ENCODE data around the gene VSIG10L2.
A peak's percentile ranks its signal among the peaks of the same experiment; 100 is the strongest.

VSIG10L2 gene

GRCh38 chr11:125929445-125930075, 16.3 kb upstream of the VSIG10L2 start:
- DNase-seq (ENCODE audit: low spot score), result no peak

GRCh38 chr11:125930076-125930450, 15.8 kb upstream of the VSIG10L2 start:
- no peak for DNase-seq (ENCODE audit: low spot score)

GRCh38 chr11:125931116-125931515, 14.7 kb upstream of the VSIG10L2 start:
- DNase-seq (ENCODE audit: low spot score), result no peak

- DNase-seq (ENCODE audit: low spot score), result no peak
These were observed 14.2 kb upstream of the VSIG10L2 start for GRCh38 chr11:125931668-125932067.

- DNase-seq (ENCODE audit: low spot score), result no peak
These were observed 13.5 kb upstream of the VSIG10L2 start for GRCh38 chr11:125932301-125932700.

- no peak for DNase-seq (ENCODE audit: low spot score)
These were observed 12.6 kb upstream of the VSIG10L2 start for GRCh38 chr11:125933030-125933813.

- DNase-seq (ENCODE audit: low spot score), result no peak
These were observed 11.4 kb upstream of the VSIG10L2 start for GRCh38 chr11:125934473-125934872.

GRCh38 chr11:125935056-125935455, 10.8 kb upstream of the VSIG10L2 start:
- DNase-seq (ENCODE audit: low spot score), result no peak

- no peak for DNase-seq (ENCODE audit: low spot score)
These were observed 10.1 kb upstream of the VSIG10L2 start for GRCh38 chr11:125935618-125936199.

- DNase-seq (ENCODE audit: low spot score), result no peak
These were observed 7.4 kb upstream of the VSIG10L2 start for GRCh38 chr11:125938418-125938817.

- DNase-seq (ENCODE audit: low spot score), result no peak
These were observed 6.7 kb upstream of the VSIG10L2 start for GRCh38 chr11:125939081-125939521.

GRCh38 chr11:125940145-125940544, 5.7 kb upstream of the VSIG10L2 start:
- no peak for DNase-seq (ENCODE audit: low spot score)

- no peak for DNase-seq (ENCODE audit: low spot score)
These were observed 4.6 kb upstream of the VSIG10L2 start for GRCh38 chr11:125941267-125941618.

- DNase-seq (ENCODE audit: low spot score), result peak; percentile 80
These were observed 3.9 kb upstream of the VSIG10L2 start for GRCh38 chr11:125941619-125942611.

- DNase-seq (ENCODE audit: low spot score), result no peak
These were observed 2.9 kb upstream of the VSIG10L2 start for GRCh38 chr11:125942771-125943428.

GRCh38 chr11:125943661-125944349, 2.0 kb upstream of the VSIG10L2 start:
- DNase-seq (ENCODE audit: low spot score), result no peak

- DNase-seq (ENCODE audit: low spot score), result no peak
These were observed 1.4 kb upstream of the VSIG10L2 start for GRCh38 chr11:125944350-125945010.

- no peak for DNase-seq (ENCODE audit: low spot score)
These were observed 640 bp upstream of the VSIG10L2 start for GRCh38 chr11:125945011-125945796.

GRCh38 chr11:125946712-125947418, 1.0 kb downstream of the VSIG10L2 start:
- no peak for DNase-seq (ENCODE audit: low spot score)
